Testis (tissue), 2 donors: ENCODE results near the gene ENTR1.

Experiments used
- CTCF ChIP-seq, 3 experiments: fragments of 450-650 bp in 2 of 3; fragments of 200-600 bp in 1 of 3; sonication (generic) in 1 of 3; IDR thresholded peaks; one replicate each; pipeline ENCODE4 v1.5.1; 2016 to 2019; ENCODE audit warnings: antibody characterized with exemption in 3 of 3, mild to moderate bottlenecking in 2 of 3, moderate library complexity in 1 of 3
- POLR2A ChIP-seq: fragments of 450-650 bp; IDR thresholded peaks from one replicate; pipeline ENCODE4 v1.6.1; 2017; ENCODE audit warnings: antibody characterized with exemption, mild to moderate bottlenecking, moderate library complexity

- TF ChIP-seq POLR2A: no peak
- no peak for TF ChIP-seq CTCF (IDR thresholded peaks at IDR 0.05)
Measured at GRCh38 chr9:136359774-136360718, 50.4 kb downstream of the ENTR1 start.
